Measurements from ENCODE around the gene ST6GALNAC6. TPM values are rescaled to one million over a fixed set of nuclear protein-coding genes. Genes with fewer than 3 reads are reported as not detected.

ST6GALNAC6 gene
- polyA plus RNA-seq, 2 of the 4 experiments (the other 2 are of a cell fraction): 8.2 to 25.2 TPM

DNA sequence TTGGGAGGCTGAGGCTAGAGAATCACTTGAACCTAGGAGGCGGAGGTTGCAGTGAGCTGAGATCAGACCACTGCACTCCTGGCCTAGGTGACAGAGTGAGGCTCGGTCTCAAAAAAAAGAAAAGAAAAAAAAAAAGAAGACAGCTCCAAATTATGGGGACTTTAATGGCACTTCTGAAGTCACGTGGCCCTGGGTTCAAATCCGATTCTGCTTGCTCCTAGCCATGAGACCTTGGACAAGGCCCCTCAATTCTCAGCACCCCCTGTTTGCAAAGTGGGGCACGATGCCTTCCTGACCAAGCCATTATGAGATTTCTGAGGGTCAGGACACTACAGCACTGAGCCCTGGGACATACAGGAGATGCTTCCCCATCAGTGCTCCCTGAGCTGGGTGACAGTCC is 43.9 kb downstream of the ST6GALNAC6 start:
- 82% methylated on average over 5 of the region's 5 CpGs for WGBS (ENCODE audit: missing lambda C conversion rate)
- Histone ChIP-seq H3K4me1 (no peaks in the 10 kb centered on the region; the same call in 2 of the 3 replicates), H3K9me3 (no peaks in the 10 kb centered on the region), H3K4me2 (no peak overlapping the region), H3K27ac (no peak overlapping the region), H3K4me3 (no peak overlapping the region)
- CTCF ChIA-PET: interaction anchor here (0.7 to 6.1 kb wide), 9 partner anchors 9 to 266 kb away, joined by 3 to 59 read pairs (median 3); partner anchors contain the start of genes CDK9 and TOR2A
- FAIRE-seq: no peak
- TF ChIP-seq BHLHE40 (IDR thresholded peaks at IDR 0.05; ENCODE audit: low read depth, low read length) (no peak), CHD4 (IDR thresholded peaks at IDR 0.05; ENCODE audit: borderline replicate concordance) (no peak), HOXA7 (CRISPR knock-in tag; IDR thresholded peaks at IDR 0.05) (no peak), PHF8 (IDR thresholded peaks at IDR 0.05; ENCODE audit: borderline replicate concordance, low read depth) (no peak), KDM5A (IDR thresholded peaks at IDR 0.05) (no peak), POLR2A (IDR thresholded peaks at IDR 0.05; ENCODE audit: low read length) (no peak), CBX2 (IDR thresholded peaks at IDR 0.05; ENCODE audit: borderline replicate concordance, low read depth) (no peak)
- TF ChIP-seq, protein P1, sequence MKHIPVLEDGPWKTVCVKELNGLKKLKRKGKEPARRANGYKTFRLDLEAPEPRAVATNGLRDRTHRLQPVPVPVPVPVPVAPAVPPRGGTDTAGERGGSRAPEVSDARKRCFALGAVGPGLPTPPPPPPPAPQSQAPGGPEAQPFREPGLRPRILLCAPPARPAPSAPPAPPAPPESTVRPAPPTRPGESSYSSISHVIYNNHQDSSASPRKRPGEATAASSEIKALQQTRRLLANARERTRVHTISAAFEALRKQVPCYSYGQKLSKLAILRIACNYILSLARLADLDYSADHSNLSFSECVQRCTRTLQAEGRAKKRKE (CRISPR knock-in tag; IDR thresholded peaks at IDR 0.05; ENCODE audit: low read depth): no peak
- DNase-seq (ENCODE audit: low read depth in 1 of 2, low spot score in 1 of 2): no peak
- POLR2A ChIA-PET: interaction anchor here (0.6 kb wide), 1 partner anchor 61 kb away, joined by 3 read pairs; the partner anchor contains the start of gene ST6GALNAC4
- no peak for ATAC-seq

DNA sequence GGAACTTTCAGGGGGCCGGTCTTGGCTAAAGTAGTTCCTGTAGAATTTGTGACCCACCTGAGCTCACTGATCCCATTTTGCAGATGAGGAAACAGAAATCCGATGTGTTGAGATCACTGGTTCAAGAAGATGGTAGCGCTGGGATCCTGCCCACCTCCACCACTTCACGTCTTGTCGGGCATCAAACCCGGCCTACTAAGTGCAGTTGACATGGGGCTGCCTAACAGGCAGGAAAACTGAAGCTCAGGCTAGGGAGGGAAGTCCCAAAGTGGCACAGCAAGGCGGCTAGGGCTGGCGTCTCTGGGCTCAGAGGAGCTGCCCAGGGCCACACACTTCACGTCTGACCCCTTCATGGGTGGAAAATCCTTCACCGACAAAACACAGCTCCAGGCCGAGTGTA is 44.4 kb downstream of the ST6GALNAC6 start:
- CTCF ChIA-PET: interaction anchor here (0.6 to 6.1 kb wide), 8 partner anchors 12 to 350 kb away, joined by 3 to 59 read pairs (median 3); partner anchors contain the start of genes CDK9 and TOR2A
- FAIRE-seq (no peak), ATAC-seq (no peak), DNase-seq (ENCODE audit: low read depth in 1 of 2, low spot score in 1 of 2) (no peak)
- Histone ChIP-seq H3K4me1 (no peaks in the 10 kb centered on the region; the same call in 2 of the 3 replicates), H3K27ac (no peak overlapping the region), H3K4me2 (no peak overlapping the region), H3K9me3 (peaks cover under 1% of the 10 kb centered on the region; the same call in 2 of the 3 replicates), H3K4me3 (no peak overlapping the region)
- POLR2A ChIA-PET: interaction anchor here (0.6 kb wide), 1 partner anchor 62 kb away, joined by 3 read pairs; the partner anchor contains the start of gene ST6GALNAC4
- 76% methylated on average over 11 of the region's 11 CpGs for WGBS (ENCODE audit: missing lambda C conversion rate)
- TF ChIP-seq MYC (IDR thresholded peaks at IDR 0.05; ENCODE audit: borderline replicate concordance, low read length): no peak
- no peak for TF ChIP-seq ZC3H11A (IDR thresholded peaks at IDR 0.05)
- no peak for TF ChIP-seq ZNF302 (CRISPR knock-in tag; IDR thresholded peaks at IDR 0.05)
- no peak for TF ChIP-seq NR3C1 (IDR thresholded peaks at IDR 0.05)
- TF ChIP-seq, protein P2, sequence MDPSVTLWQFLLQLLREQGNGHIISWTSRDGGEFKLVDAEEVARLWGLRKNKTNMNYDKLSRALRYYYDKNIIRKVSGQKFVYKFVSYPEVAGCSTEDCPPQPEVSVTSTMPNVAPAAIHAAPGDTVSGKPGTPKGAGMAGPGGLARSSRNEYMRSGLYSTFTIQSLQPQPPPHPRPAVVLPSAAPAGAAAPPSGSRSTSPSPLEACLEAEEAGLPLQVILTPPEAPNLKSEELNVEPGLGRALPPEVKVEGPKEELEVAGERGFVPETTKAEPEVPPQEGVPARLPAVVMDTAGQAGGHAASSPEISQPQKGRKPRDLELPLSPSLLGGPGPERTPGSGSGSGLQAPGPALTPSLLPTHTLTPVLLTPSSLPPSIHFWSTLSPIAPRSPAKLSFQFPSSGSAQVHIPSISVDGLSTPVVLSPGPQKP (IDR thresholded peaks at IDR 0.05; ENCODE audit: low read depth, low read length): no peak
- TF ChIP-seq KDM1A (IDR thresholded peaks at IDR 0.05; ENCODE audit: low read depth): no peak

DNA sequence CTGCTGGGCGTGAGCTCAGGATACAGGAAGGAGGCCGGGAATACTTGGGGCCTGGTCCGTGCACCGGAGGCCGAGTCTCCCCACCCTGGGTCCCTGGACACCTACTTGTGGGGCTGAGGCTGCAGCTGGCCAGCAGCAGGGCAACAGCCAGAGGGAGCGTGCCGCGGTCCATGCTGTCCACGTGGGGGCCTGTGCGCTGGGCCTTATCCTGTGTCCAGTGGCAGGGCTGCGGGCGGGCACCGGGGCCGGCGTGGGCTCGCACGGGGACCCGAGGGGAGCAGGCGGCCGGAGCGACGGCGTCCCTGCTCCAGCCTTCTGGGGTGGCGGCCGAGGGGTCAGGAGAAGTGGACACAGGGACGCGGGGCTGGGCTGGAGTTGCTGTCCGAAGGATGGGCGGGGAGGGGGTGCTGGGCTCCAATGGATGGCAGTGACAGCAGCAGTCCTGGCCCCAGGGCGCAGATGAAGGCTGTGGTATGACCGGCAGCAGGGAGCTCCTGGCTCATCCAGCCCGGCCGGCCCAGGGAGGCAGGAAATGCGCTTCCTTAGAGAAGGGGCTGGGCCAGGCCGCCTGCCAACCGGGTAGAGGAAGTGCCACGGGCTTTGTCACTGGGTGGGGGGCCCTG is 45.1 kb downstream of the ST6GALNAC6 start, which contains the start of gene ENG:
ENG (minus strand) TSS at position 475 of the 623 bp plus-strand sequence; CDS start at position 172, 303 bp downstream.
- no peak for TF ChIP-seq ZNF302 (CRISPR knock-in tag; IDR thresholded peaks at IDR 0.05)
- no peak for TF ChIP-seq RFX5 (IDR thresholded peaks at IDR 0.05)
- TF ChIP-seq, protein P3, sequence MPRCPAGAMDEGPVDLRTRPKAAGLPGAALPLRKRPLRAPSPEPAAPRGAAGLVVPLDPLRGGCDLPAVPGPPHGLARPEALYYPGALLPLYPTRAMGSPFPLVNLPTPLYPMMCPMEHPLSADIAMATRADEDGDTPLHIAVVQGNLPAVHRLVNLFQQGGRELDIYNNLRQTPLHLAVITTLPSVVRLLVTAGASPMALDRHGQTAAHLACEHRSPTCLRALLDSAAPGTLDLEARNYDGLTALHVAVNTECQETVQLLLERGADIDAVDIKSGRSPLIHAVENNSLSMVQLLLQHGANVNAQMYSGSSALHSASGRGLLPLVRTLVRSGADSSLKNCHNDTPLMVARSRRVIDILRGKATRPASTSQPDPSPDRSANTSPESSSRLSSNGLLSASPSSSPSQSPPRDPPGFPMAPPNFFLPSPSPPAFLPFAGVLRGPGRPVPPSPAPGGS (IDR thresholded peaks at IDR 0.05): no peak
- no peak for TF ChIP-seq SREBF2 (IDR thresholded peaks at IDR 0.05)
- TF ChIP-seq CBX8 (IDR thresholded peaks at IDR 0.05): no peak
- no peak for TF ChIP-seq GATA3 (IDR thresholded peaks at IDR 0.05; ENCODE audit: borderline replicate concordance)
- no peak for TF ChIP-seq NFE2L2 (conservative IDR thresholded peaks at IDR 0.05; ENCODE audit: low read length)
- TF ChIP-seq, protein P4, sequence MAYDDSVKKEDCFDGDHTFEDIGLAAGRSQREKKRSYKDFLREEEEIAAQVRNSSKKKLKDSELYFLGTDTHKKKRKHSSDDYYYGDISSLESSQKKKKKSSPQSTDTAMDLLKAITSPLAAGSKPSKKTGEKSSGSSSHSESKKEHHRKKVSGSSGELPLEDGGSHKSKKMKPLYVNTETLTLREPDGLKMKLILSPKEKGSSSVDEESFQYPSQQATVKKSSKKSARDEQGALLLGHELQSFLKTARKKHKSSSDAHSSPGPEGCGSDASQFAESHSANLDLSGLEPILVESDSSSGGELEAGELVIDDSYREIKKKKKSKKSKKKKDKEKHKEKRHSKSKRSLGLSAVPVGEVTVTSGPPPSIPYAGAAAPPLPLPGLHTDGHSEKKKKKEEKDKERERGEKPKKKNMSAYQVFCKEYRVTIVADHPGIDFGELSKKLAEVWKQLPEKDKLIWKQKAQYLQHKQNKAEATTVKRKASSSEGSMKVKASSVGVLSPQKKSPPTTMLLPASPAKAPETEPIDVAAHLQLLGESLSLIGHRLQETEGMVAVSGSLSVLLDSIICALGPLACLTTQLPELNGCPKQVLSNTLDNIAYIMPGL (CRISPR knock-in tag; IDR thresholded peaks at IDR 0.05; ENCODE audit: borderline replicate concordance): no peak
- TF ChIP-seq MAZ (IDR thresholded peaks at IDR 0.05; ENCODE audit: borderline replicate concordance, low read depth, low read length): no peak
- no peak for TF ChIP-seq EP300 (IDR thresholded peaks at IDR 0.05)
- TF ChIP-seq CEBPB (IDR thresholded peaks at IDR 0.05): no peak
- TF ChIP-seq CHD2 (IDR thresholded peaks at IDR 0.05; ENCODE audit: low read length, partially characterized antibody): no peak
- TF ChIP-seq FOSL2 (IDR thresholded peaks at IDR 0.05): no peak
- no peak for TF ChIP-seq FOSL2 (CRISPR knock-in tag; IDR thresholded peaks at IDR 0.05)
- no peak for TF ChIP-seq FOSB (CRISPR knock-in tag; IDR thresholded peaks at IDR 0.05)
- ChIA-PET POLR2A (no interaction called here), CTCF (interaction anchor here (0.6 to 6.1 kb wide), 5 partner anchors 12 to 349 kb away, joined by 3 to 59 read pairs (median 3); no protein-coding TSS in a partner anchor)
- Histone ChIP-seq H3K4me1 (no peaks in the 10 kb centered on the region; the same call in 2 of the 3 replicates), H3K27ac (no peak within 1 kb of the TSS), H3K9me3 (peaks cover 7% of the 10 kb centered on the region), H3K4me2 (no peak within 1 kb of the TSS), H3K4me3 (no peak within 1 kb of the TSS)
- WGBS (ENCODE audit: missing lambda C conversion rate): 84% methylated on average over 30 of the region's 37 CpGs
- ATAC-seq (peak; percentile 15 to 46; a peak in 3 of 6 replicates), DNase-seq (ENCODE audit: low read depth in 1 of 2, low spot score in 1 of 2) (no peak), FAIRE-seq (no peak)
